ENCODE data around the gene CIBAR2. TPM values are rescaled to one million over a fixed set of nuclear protein-coding genes. Genes with fewer than 3 reads are reported as not detected.
A peak's percentile ranks its signal among the peaks of the same experiment; 100 is the strongest.

The CIBAR2 gene
- total RNA-seq, 4 donors from 2014 or later: not detected

GRCh38 chr16:85151603-85152413 is 39.5 kb upstream of the CIBAR2 start:
- H3K4me3 ChIP-seq: no peak overlapping the region
- peaks cover 0 to 13% (median 0%) of the 10 kb centered on the region in 4 donors for H3K4me1 ChIP-seq
- H3K9me3 ChIP-seq: no peaks in the 10 kb centered on the region
- H3K27me3 ChIP-seq: no peaks in the 10 kb centered on the region
- no peaks in the 10 kb centered on the region for H3K36me3 ChIP-seq
- peak overlapping the region in 3 of 4 donors; percentile 17 to 46 (median 31) for H3K27ac ChIP-seq
- TF ChIP-seq CTCF (IDR thresholded peaks at IDR 0.05): no peak
- no peak for TF ChIP-seq POLR2A (IDR thresholded peaks at IDR 0.05)
- peak in 1 of 3 donors; percentile 64 for DNase-seq

GRCh38 chr16:85151079-85151602 is 38.9 kb upstream of the CIBAR2 start:
- H3K27me3 ChIP-seq: no peaks in the 10 kb centered on the region
- H3K36me3 ChIP-seq: no peaks in the 10 kb centered on the region
- H3K4me3 ChIP-seq: no peak overlapping the region
- peak overlapping the region in 2 of 4 donors; percentile 17 to 31 for H3K27ac ChIP-seq
- DNase-seq: no peak
- H3K9me3 ChIP-seq: no peaks in the 10 kb centered on the region
- no peak for TF ChIP-seq POLR2A (IDR thresholded peaks at IDR 0.05)
- TF ChIP-seq CTCF (IDR thresholded peaks at IDR 0.05): no peak
- H3K4me1 ChIP-seq: peaks cover 0 to 13% (median 0%) of the 10 kb centered on the region in 4 donors

DNA sequence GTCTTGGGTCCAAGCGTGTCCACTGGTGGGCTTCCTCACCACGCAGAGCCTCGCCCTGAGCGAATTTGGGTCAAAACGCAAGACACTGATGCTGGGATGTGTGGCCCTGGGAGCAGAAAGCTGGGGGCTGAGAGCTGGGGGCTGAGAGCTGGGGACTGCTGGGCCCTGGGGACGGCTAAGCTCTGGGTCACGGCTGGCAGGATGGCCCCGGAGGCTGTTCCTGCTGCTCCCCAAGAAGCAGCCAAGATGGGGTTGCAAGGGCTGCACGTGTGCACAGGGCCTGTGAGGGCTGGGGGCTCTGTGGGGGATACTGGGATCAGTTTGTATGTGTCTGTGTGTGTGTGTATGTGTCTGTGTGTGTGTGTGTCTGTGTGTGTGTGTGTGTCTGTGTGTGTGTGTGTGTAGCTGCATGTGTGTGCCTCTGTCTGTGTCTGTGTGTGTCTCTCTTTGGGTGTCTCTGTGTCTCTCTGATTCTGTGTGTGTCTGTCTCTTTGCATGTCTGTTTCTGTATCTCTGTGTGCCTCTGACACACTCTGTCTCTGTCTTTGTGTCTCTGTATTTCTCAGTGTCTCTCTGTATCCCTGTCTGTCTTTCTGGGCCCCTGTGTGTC is 38.2 kb upstream of the CIBAR2 start:
- no peak overlapping the region for H3K4me3 ChIP-seq
- TF ChIP-seq POLR2A (IDR thresholded peaks at IDR 0.05): no peak
- TF ChIP-seq CTCF (IDR thresholded peaks at IDR 0.05): no peak
- peaks cover 0 to 13% (median 0%) of the 10 kb centered on the region in 4 donors for H3K4me1 ChIP-seq
- no peak for DNase-seq
- H3K9me3 ChIP-seq: no peaks in the 10 kb centered on the region
- H3K27me3 ChIP-seq: no peaks in the 10 kb centered on the region
- H3K36me3 ChIP-seq: no peaks in the 10 kb centered on the region
- no peak overlapping the region for H3K27ac ChIP-seq

- Histone ChIP-seq H3K27me3 (no peaks in the 10 kb centered on the region), H3K4me1 (peaks cover 0 to 13% (median 0%) of the 10 kb centered on the region in 4 donors), H3K27ac (no peak overlapping the region), H3K9me3 (no peaks in the 10 kb centered on the region), H3K36me3 (no peaks in the 10 kb centered on the region), H3K4me3 (no peak overlapping the region)
- TF ChIP-seq CTCF (IDR thresholded peaks at IDR 0.05): no peak
- no peak for TF ChIP-seq POLR2A (IDR thresholded peaks at IDR 0.05)
- DNase-seq: no peak
Observed at GRCh38 chr16:85149776-85150175, 37.5 kb upstream of the CIBAR2 start.

DNA sequence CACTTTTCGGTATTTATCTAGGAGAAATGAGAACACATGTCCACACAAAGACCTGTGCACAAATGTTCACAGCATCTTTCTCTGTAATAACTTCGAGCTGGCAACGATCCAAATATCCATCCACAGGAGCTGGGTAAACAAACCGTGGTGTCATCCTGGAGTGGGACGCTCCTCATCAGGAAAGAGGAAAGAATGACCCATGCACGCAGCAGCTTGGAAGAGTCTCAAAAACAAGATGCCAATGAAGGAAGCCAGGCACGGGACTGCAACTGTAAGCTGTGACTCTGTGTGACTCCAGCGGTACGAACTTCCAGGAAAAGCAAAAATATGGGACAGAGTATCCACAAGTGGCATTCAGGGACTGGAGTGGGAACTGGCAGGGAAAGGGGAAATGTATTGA is 36.7 kb upstream of the CIBAR2 start:
- Histone ChIP-seq H3K27ac (no peak overlapping the region), H3K36me3 (no peaks in the 10 kb centered on the region), H3K4me1 (peaks cover 0 to 13% (median 0%) of the 10 kb centered on the region in 4 donors), H3K27me3 (no peaks in the 10 kb centered on the region), H3K4me3 (no peak overlapping the region), H3K9me3 (no peaks in the 10 kb centered on the region)
- no peak for DNase-seq
- no peak for TF ChIP-seq CTCF (IDR thresholded peaks at IDR 0.05)
- no peak for TF ChIP-seq POLR2A (IDR thresholded peaks at IDR 0.05)

Data from Peyer's patch (tissue), 4 donors.